A549 (cell line): Measurements from ENCODE around the gene REXO5. TPM values are rescaled to one million over a fixed set of nuclear protein-coding genes. Genes with fewer than 3 reads are reported as not detected.

Experiments used
- ATAC-seq, 2 experiments: fragments of 200-7000 bp in 1 of 2; fragments of >200 bp in 1 of 2; cut with Nextera tagmentation in 1 of 2; cut with Tn5 transposase in 1 of 2; 3 replicates each; pipeline versions ENCODE4 v1.8.0 to v1.9.1; 2018 to 2020; ENCODE audit warnings: mild to moderate bottlenecking in 1 of 2, moderate library complexity in 1 of 2
- CTCF ChIA-PET: fragments of 300-600 bp; sonication (Branson Sonifier 250); formaldehyde crosslinking; extraction: SDS; loops from one replicate; lab custom pipeline; 2021; ENCODE audit warnings: antibody characterized with exemption, inconsistent platforms; lab: Yijun Ruan, JAX
- POLR2A ChIA-PET: fragments of 350-600 bp; formaldehyde crosslinking; extraction: SDS; loops from one replicate; lab custom pipeline; 2021; ENCODE audit warnings: antibody characterized with exemption, inconsistent platforms; lab: Yijun Ruan, JAX
- DNase-seq, 2 experiments: peaks; one replicate each; pipeline versions ENCODE4 v3.0.0 to v3.0.0-alpha.2; 2011 to 2016; ENCODE audit warnings: low read depth in 1 of 2, low spot score in 1 of 2
- FAIRE-seq: peaks from 2 replicates; lab custom pipeline; 2011; peaks lifted over from hg19 to GRCh38; lab: Jason Lieb, UNC
- H3K27ac ChIP-seq, 2 experiments: fragments of >200 bp; sonication (Bioruptor Twin); formaldehyde crosslinking; 3 replicates each; pipeline ENCODE4 v1.5.1; 2016 to 2017
- H3K4me1 ChIP-seq: fragments of >200 bp; sonication (Bioruptor Twin); formaldehyde crosslinking; 3 replicates; pipeline ENCODE4 v1.6.1; 2016
- H3K4me2 ChIP-seq: fragments of >200 bp; sonication (Bioruptor Twin); formaldehyde crosslinking; 3 replicates; pipeline ENCODE4 v1.6.1; 2016
- H3K4me3 ChIP-seq: fragments of >200 bp; sonication (Bioruptor Twin); formaldehyde crosslinking; 3 replicates; pipeline ENCODE4 v1.5.1; 2016
- H3K9me3 ChIP-seq: fragments of >200 bp; sonication (Bioruptor Twin); formaldehyde crosslinking; 3 replicates; pipeline ENCODE4 v1.6.1; 2016
- BHLHE40 ChIP-seq: IDR thresholded peaks from 2 replicates; pipeline ENCODE4 v1.6.1; 2012; ENCODE audit warnings: low read depth, low read length, inconsistent platforms
- EHF ChIP-seq: fragments of 250-450 bp; sonication (Bioruptor Pico); IDR thresholded peaks from 2 replicates; pipeline ENCODE4 v1.5.0; 2020; ENCODE audit warnings: mild to moderate bottlenecking
- EHMT2 ChIP-seq: fragments of 200-600 bp; sonication (generic); IDR thresholded peaks from 2 replicates; pipeline ENCODE4 v1.6.1; 2016; ENCODE audit warnings: antibody characterized with exemption, low read depth, mild to moderate bottlenecking, moderate library complexity
- EP300 ChIP-seq, 2 experiments: fragments of >200 bp; sonication (Bioruptor Twin); formaldehyde crosslinking; IDR thresholded peaks; 2 replicates in 1 of 2; 3 replicates in 1 of 2; pipeline ENCODE4 v1.6.1; 2016 to 2017
- FOSB ChIP-seq: fragments of 250-450 bp; sonication (Bioruptor Pico); IDR thresholded peaks from 2 replicates; pipeline ENCODE4 v1.5.0; 2020; ENCODE audit warnings: mild to moderate bottlenecking, moderate library complexity
- HOXB5 ChIP-seq: fragments of 250-450 bp; sonication (Bioruptor Pico); IDR thresholded peaks from 2 replicates; pipeline ENCODE4 v1.5.0; 2020; ENCODE audit warnings: mild to moderate bottlenecking, moderate library complexity
- JUNB ChIP-seq: fragments of >200 bp; sonication (Bioruptor Twin); formaldehyde crosslinking; IDR thresholded peaks from 2 replicates; pipeline ENCODE4 v1.6.1; 2016
- PHF8 ChIP-seq: fragments of 200-600 bp; sonication (generic); IDR thresholded peaks from 2 replicates; pipeline ENCODE4 v1.6.1; 2016; ENCODE audit warnings: low read depth, mild to moderate bottlenecking, antibody characterized with exemption, moderate library complexity, borderline replicate concordance
- RAD21 ChIP-seq, 2 experiments: fragments of >200 bp in 1 of 2; sonication (Bioruptor Twin) in 1 of 2; formaldehyde crosslinking in 1 of 2; IDR thresholded peaks in 1 of 2; conservative IDR thresholded peaks in 1 of 2; 2 replicates in 1 of 2; 3 replicates in 1 of 2; pipeline ENCODE4 v1.6.1; 2012 to 2018; ENCODE audit warnings: inconsistent platforms in 1 of 2
- RARB ChIP-seq: fragments of 250-450 bp; sonication (Bioruptor Pico); IDR thresholded peaks from 2 replicates; pipeline ENCODE4 v1.8.0; 2021; ENCODE audit warnings: mild to moderate bottlenecking, moderate library complexity
- SREBF2 ChIP-seq: fragments of 450-650 bp; IDR thresholded peaks from 2 replicates; pipeline ENCODE4 v1.6.1; 2014; ENCODE audit warnings: mild to moderate bottlenecking, moderate library complexity
- TFCP2L1 ChIP-seq: fragments of 250-450 bp; sonication (Bioruptor Pico); IDR thresholded peaks from 2 replicates; pipeline ENCODE4 v1.5.0; 2021; ENCODE audit warnings: mild to moderate bottlenecking
- TP53 ChIP-seq: fragments of 250-450 bp; sonication (Bioruptor Pico); IDR thresholded peaks from 2 replicates; pipeline ENCODE4 v1.5.0; 2021; ENCODE audit warnings: mild to moderate bottlenecking, moderate library complexity
- ZFP36 ChIP-seq: fragments of 450-650 bp; IDR thresholded peaks from 2 replicates; pipeline ENCODE4 v1.6.1; 2014; ENCODE audit warnings: borderline replicate concordance; ENCODE audit not compliant: partially characterized antibody
- ZSCAN20 ChIP-seq: fragments of 250-450 bp; sonication (Bioruptor Pico); IDR thresholded peaks from 2 replicates; pipeline ENCODE4 v1.8.0; 2022; ENCODE audit warnings: mild to moderate bottlenecking, moderate library complexity
- WGBS: methylation state at CpG from one replicate; pipeline ENCODE4 v1.1.6; 2017; ENCODE audit errors: missing lambda C conversion rate; 5-methylcytosine and 5-hydroxymethylcytosine counted together
- polyA plus RNA-seq, 4 experiments: library from polyadenylated mRNA; depleted of rRNA in 3 of 4; stranded (reverse); fragments of >200 nt; fragmentation: RNase III in 1 of 4; extraction: RNeasy Plus Mini Kit Qiagen cat#74134 plus additional on column Dnase treatment in 1 of 4; gene quantifications; 2 replicates in 3 of 4; 3 replicates in 1 of 4; pipeline ENCODE4 v1.2.3, GENCODE V29; 2011 to 2017
- TF ChIP-seq, protein P1 (sequence below): fragments of >200 bp; sonication (Bioruptor Twin); formaldehyde crosslinking; IDR thresholded peaks from 3 replicates; pipeline ENCODE4 v1.5.1; 2016
- TF ChIP-seq, protein P2 (sequence below): fragments of 450-650 bp; IDR thresholded peaks from 2 replicates; pipeline ENCODE4 v1.6.1; 2014; ENCODE audit warnings: antibody characterized with exemption
- TF ChIP-seq, protein P3 (sequence below): IDR thresholded peaks from 2 replicates; pipeline ENCODE4 v1.6.1; 2012
- TF ChIP-seq, protein P4 (sequence below): fragments of >200 bp; sonication (Bioruptor Twin); formaldehyde crosslinking; IDR thresholded peaks from 2 replicates; pipeline ENCODE4 v1.6.1; 2016
- TF ChIP-seq, protein P5 (sequence below): fragments of 250-450 bp; sonication (Bioruptor Pico); IDR thresholded peaks from 2 replicates; pipeline ENCODE4 v1.5.0; 2021; ENCODE audit warnings: mild to moderate bottlenecking, moderate library complexity, borderline replicate concordance
- TF ChIP-seq, protein P6 (sequence below): fragments of 150-350 bp; IDR thresholded peaks from 2 replicates; pipeline ENCODE4 v1.6.1; 2014; ENCODE audit warnings: low read depth, mild to moderate bottlenecking, low read length
- TF ChIP-seq, protein P7 (sequence below): fragments of >200 bp; sonication (Bioruptor Twin); formaldehyde crosslinking; IDR thresholded peaks from 3 replicates; pipeline ENCODE4 v1.6.1; 2016

Gene REXO5
- polyA plus RNA-seq, 2 of the 4 experiments (the other 2 are of a cell fraction): 4.0 to 5.1 TPM

DNA sequence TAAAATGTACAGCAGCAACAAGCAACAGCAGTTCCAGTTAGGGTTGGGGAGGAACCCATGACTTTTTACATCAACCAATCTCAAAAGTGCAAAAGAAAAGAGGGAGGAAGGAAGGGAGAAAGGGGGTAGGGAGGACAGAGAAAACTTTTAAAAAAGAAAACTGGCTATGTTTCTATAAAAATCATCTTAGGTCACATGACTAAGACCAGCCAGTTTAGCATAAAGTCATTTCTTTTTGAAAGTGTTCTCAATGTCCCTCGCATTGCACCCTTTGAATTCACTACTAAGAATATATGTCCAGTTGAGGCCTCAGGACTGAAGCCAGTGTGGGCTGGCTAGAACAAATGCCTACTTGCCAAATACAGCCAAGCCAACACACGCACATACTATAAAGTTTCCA is 64.9 kb downstream of the REXO5 start (continued):
- TF ChIP-seq, protein P1, sequence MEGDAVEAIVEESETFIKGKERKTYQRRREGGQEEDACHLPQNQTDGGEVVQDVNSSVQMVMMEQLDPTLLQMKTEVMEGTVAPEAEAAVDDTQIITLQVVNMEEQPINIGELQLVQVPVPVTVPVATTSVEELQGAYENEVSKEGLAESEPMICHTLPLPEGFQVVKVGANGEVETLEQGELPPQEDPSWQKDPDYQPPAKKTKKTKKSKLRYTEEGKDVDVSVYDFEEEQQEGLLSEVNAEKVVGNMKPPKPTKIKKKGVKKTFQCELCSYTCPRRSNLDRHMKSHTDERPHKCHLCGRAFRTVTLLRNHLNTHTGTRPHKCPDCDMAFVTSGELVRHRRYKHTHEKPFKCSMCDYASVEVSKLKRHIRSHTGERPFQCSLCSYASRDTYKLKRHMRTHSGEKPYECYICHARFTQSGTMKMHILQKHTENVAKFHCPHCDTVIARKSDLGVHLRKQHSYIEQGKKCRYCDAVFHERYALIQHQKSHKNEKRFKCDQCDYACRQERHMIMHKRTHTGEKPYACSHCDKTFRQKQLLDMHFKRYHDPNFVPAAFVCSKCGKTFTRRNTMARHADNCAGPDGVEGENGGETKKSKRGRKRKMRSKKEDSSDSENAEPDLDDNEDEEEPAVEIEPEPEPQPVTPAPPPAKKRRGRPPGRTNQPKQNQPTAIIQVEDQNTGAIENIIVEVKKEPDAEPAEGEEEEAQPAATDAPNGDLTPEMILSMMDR: no peak
- TF ChIP-seq TP53: no peak

DNA sequence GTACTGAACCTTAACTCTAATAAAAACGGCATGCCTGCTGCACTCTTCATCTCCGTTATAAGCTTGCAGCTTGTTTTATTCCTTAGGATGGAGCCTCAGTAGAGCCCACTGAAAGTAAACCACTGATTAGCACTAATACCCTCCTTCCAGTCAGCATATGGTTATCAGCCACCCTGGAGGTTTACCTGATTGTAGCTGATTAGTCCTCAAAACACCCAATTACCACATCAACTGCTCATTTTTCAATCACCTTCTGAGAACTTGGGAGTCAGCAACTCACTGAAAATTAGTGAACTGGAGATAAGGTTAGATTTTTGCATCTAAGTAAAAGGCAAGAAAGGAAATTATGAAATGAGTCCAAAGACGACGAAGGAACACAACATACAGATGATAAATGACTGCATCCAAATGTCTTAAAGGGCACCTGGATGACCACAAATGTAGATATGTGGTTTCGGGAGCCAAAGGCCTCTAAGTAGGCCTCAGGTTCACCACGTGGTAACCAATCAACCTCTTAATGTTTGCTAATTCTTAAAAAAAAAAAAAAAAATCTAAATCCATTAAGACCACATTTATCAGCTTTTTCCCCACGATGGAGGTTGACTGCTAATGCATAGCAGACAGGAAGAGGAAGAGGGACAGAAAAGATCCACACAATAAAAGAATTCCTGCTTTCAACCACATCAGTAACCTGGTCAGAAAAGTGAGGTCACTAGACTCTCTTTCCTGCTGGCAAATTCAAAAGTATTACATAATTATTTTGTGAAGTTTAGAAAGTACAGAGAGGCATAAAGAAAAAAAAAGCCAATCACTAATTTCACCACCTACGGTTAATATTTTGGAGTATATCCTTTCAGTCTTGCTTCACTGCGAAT is 65.9 kb downstream of the REXO5 start:
- no peak for FAIRE-seq
- POLR2A ChIA-PET: interaction anchor here (0.6 kb wide), 1 partner anchor 176 kb away, joined by 3 read pairs; no protein-coding TSS in a partner anchor
- Histone ChIP-seq H3K4me2 (no peak overlapping the region), H3K4me3 (no peak overlapping the region), H3K27ac (no peak overlapping the region), H3K4me1 (peaks cover 43% of the 10 kb centered on the region), H3K9me3 (no peaks in the 10 kb centered on the region)
- DNase-seq: no peak
- CTCF ChIA-PET: interaction anchor here (0.9 to 1.2 kb wide), 2 partner anchors 16 to 22 kb away, joined by 3 to 7 read pairs; no protein-coding TSS in a partner anchor
- 93% methylated on average over 9 of the region's 9 CpGs for WGBS
- no peak for ATAC-seq
- TF ChIP-seq EHF (CRISPR knock-in tag): no peak
- TF ChIP-seq, protein P2, sequence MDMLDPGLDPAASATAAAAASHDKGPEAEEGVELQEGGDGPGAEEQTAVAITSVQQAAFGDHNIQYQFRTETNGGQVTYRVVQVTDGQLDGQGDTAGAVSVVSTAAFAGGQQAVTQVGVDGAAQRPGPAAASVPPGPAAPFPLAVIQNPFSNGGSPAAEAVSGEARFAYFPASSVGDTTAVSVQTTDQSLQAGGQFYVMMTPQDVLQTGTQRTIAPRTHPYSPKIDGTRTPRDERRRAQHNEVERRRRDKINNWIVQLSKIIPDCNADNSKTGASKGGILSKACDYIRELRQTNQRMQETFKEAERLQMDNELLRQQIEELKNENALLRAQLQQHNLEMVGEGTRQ: no peak
- no peak for TF ChIP-seq EP300 (IDR thresholded peaks at IDR 0.05)
- TF ChIP-seq, protein P3, sequence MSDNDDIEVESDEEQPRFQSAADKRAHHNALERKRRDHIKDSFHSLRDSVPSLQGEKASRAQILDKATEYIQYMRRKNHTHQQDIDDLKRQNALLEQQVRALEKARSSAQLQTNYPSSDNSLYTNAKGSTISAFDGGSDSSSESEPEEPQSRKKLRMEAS: no peak
- TF ChIP-seq, protein P4, sequence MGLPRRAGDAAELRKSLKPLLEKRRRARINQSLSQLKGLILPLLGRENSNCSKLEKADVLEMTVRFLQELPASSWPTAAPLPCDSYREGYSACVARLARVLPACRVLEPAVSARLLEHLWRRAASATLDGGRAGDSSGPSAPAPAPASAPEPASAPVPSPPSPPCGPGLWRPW: no peak
- TF ChIP-seq HOXB5: no peak
- TF ChIP-seq PHF8: no peak
- TF ChIP-seq, protein P1: no peak
- TF ChIP-seq ZFP36: no peak
- TF ChIP-seq, protein P5, sequence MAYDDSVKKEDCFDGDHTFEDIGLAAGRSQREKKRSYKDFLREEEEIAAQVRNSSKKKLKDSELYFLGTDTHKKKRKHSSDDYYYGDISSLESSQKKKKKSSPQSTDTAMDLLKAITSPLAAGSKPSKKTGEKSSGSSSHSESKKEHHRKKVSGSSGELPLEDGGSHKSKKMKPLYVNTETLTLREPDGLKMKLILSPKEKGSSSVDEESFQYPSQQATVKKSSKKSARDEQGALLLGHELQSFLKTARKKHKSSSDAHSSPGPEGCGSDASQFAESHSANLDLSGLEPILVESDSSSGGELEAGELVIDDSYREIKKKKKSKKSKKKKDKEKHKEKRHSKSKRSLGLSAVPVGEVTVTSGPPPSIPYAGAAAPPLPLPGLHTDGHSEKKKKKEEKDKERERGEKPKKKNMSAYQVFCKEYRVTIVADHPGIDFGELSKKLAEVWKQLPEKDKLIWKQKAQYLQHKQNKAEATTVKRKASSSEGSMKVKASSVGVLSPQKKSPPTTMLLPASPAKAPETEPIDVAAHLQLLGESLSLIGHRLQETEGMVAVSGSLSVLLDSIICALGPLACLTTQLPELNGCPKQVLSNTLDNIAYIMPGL (CRISPR knock-in tag): no peak
- TF ChIP-seq BHLHE40: no peak
- TF ChIP-seq RARB (CRISPR knock-in tag): no peak
- no peak for TF ChIP-seq JUNB
- no peak for TF ChIP-seq ZSCAN20

DNA sequence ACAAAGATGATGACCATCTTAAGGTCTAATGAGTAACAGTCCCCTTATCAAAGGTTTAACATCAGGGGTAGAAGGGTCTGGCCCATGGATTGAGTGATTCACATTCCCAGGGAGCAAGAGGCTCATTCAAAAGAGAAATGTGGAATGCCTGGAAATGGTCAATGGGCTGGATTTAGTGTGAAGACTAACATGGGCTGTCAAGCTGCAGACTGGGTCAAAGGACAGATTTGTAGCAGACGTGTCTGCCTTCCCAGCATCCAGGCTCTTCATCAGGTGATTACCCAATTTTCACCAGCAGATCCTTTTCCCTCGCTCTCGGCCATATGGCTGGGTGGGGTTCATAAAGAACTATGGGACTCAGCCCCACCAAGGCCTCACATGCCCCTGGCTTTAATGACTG is 67.0 kb downstream of the REXO5 start:
- CTCF ChIA-PET: interaction anchor here (1.3 to 5.7 kb wide), 4 partner anchors 14 to 210 kb away, joined by 5 to 49 read pairs (median 8); no protein-coding TSS in a partner anchor
- H3K4me3 ChIP-seq: no peak overlapping the region
- no peaks in the 10 kb centered on the region for H3K9me3 ChIP-seq
- ATAC-seq (no peak), DNase-seq (no peak), FAIRE-seq (no peak)
- 92% methylated on average over 3 of the region's 3 CpGs for WGBS
- no peak overlapping the region for H3K27ac ChIP-seq
- no peak overlapping the region for H3K4me2 ChIP-seq
- peaks cover 38% of the 10 kb centered on the region for H3K4me1 ChIP-seq
- POLR2A ChIA-PET: no interaction called here
- TF ChIP-seq, protein P6, sequence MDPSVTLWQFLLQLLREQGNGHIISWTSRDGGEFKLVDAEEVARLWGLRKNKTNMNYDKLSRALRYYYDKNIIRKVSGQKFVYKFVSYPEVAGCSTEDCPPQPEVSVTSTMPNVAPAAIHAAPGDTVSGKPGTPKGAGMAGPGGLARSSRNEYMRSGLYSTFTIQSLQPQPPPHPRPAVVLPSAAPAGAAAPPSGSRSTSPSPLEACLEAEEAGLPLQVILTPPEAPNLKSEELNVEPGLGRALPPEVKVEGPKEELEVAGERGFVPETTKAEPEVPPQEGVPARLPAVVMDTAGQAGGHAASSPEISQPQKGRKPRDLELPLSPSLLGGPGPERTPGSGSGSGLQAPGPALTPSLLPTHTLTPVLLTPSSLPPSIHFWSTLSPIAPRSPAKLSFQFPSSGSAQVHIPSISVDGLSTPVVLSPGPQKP: no peak
- TF ChIP-seq EHF (CRISPR knock-in tag) (no peak), RAD21 (conservative IDR thresholded peaks at IDR 0.05 in 1 of 2, IDR thresholded peaks at IDR 0.05 in 1 of 2) (no peak), TFCP2L1 (no peak), EHMT2 (no peak), SREBF2 (no peak), PHF8 (no peak), FOSB (CRISPR knock-in tag) (no peak), ZFP36 (no peak)
- TF ChIP-seq, protein P7, sequence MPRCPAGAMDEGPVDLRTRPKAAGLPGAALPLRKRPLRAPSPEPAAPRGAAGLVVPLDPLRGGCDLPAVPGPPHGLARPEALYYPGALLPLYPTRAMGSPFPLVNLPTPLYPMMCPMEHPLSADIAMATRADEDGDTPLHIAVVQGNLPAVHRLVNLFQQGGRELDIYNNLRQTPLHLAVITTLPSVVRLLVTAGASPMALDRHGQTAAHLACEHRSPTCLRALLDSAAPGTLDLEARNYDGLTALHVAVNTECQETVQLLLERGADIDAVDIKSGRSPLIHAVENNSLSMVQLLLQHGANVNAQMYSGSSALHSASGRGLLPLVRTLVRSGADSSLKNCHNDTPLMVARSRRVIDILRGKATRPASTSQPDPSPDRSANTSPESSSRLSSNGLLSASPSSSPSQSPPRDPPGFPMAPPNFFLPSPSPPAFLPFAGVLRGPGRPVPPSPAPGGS: no peak
